ENCODE data around the gene ATP10A.

The ATP10A gene

GRCh38 chr15:25812845-25813244 is 50.3 kb downstream of the ATP10A start:
- no peak for DNase-seq

GRCh38 chr15:25812073-25812472 is 51.1 kb downstream of the ATP10A start:
- no peak for DNase-seq

GRCh38 chr15:25811481-25811906 is 51.6 kb downstream of the ATP10A start:
- DNase-seq = no peak

GRCh38 chr15:25810631-25811091 is 52.5 kb downstream of the ATP10A start:
- DNase-seq = no peak

DNA sequence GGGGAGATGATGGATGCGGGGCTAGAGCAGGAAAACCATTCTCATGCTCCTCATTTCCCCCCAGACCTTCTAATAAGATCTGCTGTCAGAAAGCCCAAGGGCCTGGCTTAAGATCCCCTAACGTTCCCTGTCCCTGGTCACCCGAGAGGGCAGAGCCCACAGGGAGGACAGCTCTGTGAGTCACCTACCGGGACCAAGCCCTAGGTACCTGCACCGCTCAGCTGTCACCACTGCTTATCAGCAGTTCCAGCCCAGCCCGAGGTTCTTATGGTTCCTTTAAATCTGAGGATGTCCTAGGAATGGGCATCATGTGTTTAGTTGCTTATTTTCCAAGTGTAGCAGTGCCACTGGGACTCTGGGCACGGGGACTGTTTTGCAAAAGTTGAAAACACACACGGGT is 53.0 kb downstream of the ATP10A start:
- no peak for DNase-seq

- no peak for DNase-seq
Observed at GRCh38 chr15:25807063-25807462, 56.1 kb downstream of the ATP10A start.

DNA sequence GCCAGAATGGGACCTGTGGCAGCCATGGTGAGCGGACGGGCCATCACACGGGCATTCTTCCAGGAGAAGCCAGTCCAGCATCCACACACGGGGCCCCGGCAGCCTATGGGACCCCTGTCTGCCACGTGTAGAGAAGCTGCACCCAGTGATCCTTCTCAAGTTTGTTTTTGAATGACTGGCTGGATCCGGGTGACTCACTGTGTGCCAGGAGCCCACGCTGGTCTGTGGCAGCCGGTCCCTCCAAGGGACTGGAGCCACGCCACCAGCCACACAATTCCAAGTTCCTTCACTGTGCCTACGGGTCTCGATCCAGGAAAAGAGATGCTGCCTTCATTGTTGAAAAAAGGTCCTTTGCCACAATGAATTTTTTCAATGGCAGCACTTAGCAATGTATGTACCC is 58.1 kb downstream of the ATP10A start:
- no peak for DNase-seq

- DNase-seq = no peak
Observed at GRCh38 chr15:25804451-25804850, 58.7 kb downstream of the ATP10A start.

GRCh38 chr15:25803541-25803940 is 59.6 kb downstream of the ATP10A start:
- no peak for DNase-seq

GRCh38 chr15:25803036-25803435 is 60.1 kb downstream of the ATP10A start:
- no peak for DNase-seq

DNA sequence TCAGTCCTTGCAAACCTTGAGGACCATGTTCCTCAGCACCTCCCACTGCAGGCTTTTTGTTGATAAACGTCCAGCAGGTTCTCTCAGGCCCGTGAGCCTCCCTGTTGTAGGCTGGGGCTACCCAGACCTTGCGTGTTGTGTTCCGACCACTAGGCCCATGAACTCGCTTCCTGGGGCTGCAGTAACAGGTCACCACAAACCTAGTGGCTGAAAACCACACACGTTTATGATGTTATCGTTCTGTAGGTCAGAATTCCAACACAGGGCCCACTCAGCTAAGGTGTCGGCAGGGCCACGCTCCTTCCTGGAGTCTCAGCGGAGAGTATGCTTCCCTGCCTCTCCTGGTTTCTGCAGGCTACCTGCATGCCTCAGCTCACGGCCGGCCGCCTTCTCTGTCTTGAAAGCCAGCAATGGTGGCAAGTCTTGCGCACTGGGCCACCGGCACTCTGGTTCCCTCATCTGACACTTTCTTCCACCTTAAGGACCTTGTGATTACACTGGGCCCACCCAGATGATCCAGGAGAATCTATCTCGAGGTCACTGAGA is 60.8 kb downstream of the ATP10A start:
- no peak for DNase-seq

- peak; percentile 6 for DNase-seq
Observed at GRCh38 chr15:25801586-25802284, 61.4 kb downstream of the ATP10A start.

GRCh38 chr15:25800761-25801515 is 62.2 kb downstream of the ATP10A start:
- no peak for DNase-seq

DNA sequence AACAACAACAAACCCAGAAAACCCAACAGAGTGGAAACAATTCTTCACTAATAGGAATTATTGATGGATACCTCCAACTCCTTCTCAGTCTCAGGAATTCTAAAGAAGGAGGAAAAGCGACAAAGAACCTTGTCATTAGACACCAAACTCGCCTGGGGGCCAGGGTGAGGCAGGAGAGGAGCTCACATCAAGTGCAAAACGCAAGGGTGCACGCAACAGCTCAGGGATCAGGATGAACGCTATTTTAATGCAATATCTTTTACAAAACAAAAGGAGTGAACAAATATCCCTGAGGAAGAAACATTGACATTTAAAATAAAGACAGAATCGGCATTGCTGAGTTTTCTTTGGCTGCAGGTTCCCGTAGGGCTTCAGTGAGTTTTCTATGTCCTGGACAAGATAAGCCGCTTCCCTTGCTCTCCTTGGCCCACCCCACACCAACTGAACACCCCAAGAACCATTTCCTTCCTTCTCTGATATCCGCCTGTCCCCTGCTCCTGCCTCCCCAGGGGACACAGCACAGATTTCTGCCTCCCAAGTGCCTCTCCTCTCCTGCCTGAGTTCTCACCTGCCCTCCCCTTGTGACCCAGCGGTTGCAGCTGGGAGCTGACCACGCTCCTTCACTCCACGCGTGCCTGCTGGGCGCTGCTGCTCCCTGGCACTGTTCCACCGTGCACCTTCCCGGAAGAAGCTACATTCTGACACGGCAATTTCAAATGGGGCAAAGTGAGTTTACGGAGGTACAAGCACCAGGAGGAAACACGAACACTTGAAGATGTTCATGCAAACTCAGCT is 63.0 kb downstream of the ATP10A start:
- DNase-seq = no peak

DNA sequence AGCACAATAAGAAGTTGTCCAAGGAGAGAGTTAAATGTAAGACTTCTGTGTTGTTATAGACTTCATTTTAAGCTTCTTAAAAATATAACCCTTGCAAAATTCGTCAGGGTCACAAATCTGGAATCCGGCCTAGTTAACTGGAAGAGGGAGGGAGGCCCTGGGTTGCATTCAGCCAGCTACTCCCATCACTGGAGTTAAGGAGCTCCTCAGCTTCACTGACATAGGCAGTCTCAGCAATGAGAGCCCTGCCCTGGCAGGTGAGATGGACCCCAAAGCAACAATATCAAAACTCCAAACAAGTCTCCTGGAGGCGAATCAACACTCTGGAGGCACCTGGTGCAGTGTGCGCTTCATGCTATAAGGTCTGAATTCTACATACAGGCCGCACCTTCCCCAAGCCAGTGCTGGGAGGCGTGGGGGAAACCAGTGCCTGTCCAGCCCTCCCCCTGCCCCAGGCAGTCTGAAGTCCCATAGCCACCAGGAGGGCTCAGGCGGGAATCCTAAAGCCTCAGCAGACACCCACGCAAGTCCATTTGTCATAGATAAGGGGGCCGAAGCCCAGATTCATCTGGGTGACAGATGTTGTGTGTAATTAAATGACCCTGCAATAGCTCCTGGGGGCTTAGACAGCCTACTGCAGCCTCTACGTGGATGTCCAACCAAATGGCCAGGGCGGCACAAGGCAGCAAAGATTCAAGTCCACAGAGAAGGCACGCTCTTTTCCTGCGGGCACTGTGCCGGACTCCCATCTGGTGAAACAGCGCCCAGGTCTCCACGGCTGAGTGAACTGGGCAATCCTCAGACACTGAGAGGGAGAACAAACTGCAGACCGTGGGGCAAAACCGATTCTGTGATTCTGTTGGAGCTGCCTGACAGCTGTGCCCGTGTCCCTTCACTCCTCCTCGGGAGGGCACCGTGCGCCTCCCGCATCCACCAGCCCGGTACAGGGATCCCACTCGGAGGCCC is 64.9 kb downstream of the ATP10A start:
- DNase-seq = no peak

DNA sequence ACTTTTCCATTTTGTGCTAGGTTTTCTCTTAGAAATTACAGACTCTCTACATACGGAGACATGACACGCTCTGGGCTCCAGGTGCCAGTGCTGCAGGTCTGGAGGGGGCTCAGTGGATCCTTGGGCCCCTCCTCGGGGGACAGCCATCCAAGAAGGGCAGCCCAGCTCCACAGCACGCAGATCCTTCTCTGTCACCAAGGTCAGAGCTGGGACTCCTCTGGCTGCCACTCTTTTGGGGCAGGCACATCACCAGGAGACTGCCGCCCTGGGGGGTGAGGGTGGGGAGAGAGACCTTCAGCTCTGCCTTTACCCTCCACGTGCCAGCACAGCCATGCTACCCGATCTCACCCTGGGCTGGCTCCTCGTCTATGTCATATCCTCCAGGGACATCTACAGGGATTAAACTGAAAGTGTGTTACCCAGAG is 65.6 kb downstream of the ATP10A start:
- DNase-seq = no peak

- no peak for DNase-seq
Observed at GRCh38 chr15:25797035-25797434, 66.1 kb downstream of the ATP10A start.

- no peak for DNase-seq
Observed at GRCh38 chr15:25796395-25796794, 66.7 kb downstream of the ATP10A start.

DNA sequence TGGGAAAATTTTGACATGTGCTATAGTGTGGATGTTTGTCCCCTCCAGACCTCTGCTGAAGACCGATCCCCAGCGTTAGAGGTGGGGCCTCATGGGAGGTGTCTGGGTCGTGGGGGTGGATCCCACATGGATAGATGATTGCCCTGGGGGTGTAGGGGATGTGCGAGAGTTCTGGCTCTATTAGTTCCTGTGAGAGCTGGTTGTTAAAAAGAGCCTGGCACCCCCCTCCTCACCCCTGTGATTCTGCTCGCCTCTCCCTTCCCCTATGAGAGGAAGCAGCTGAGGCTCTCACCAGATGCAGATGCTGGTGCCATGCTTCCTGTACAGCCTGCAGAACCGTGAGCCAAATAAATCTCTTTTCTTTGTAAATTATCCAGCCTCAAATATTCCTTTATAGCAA is 67.4 kb downstream of the ATP10A start:
- no peak for DNase-seq

- no peak for DNase-seq
Observed at GRCh38 chr15:25795061-25795460, 68.1 kb downstream of the ATP10A start.

GRCh38 chr15:25793354-25794050 is 69.6 kb downstream of the ATP10A start:
- no peak for DNase-seq
